H1 (cell line): Measurements from ENCODE around the gene ESYT1. TPM values are rescaled to one million over a fixed set of nuclear protein-coding genes. Genes with fewer than 3 reads are reported as not detected.

Experiments used
- ASH2L ChIP-seq: fragments of 200-600, 300-600 bp; sonication (generic); IDR thresholded peaks from one replicate; pipeline ENCODE4 v1.7.1; 2017; ENCODE audit warnings: low read length
- CHD7 ChIP-seq: fragments of 300-600 bp; sonication (generic); IDR thresholded peaks from 2 replicates; pipeline ENCODE4 v1.7.1; 2012; ENCODE audit warnings: low read length, moderate library complexity, mild to moderate bottlenecking, inconsistent platforms; ENCODE audit not compliant: insufficient replicate concordance
- E2F6 ChIP-seq: IDR thresholded peaks from 2 replicates; pipeline ENCODE4 v1.6.1; 2012; ENCODE audit warnings: inconsistent platforms
- GABPA ChIP-seq: IDR thresholded peaks from 2 replicates; pipeline ENCODE4 v1.6.1; 2011; ENCODE audit warnings: mild to moderate bottlenecking, low read length, moderate library complexity, borderline replicate concordance; ENCODE audit not compliant: insufficient read depth
- KDM1A ChIP-seq: fragments of 200-600, 300-600 bp; sonication (generic); IDR thresholded peaks from 2 replicates; pipeline ENCODE4 v1.7.1; 2016; ENCODE audit warnings: mild to moderate bottlenecking, low read length, borderline replicate concordance
- KDM5A ChIP-seq: fragments of 200-600 bp; IDR thresholded peaks from 2 replicates; pipeline ENCODE4 v1.7.1; 2012; ENCODE audit warnings: mild to moderate bottlenecking, low read length, inconsistent platforms, mixed read lengths
- RBBP5 ChIP-seq: IDR thresholded peaks from 2 replicates; pipeline ENCODE4 v1.7.1; 2012; ENCODE audit warnings: low read depth, mild to moderate bottlenecking, inconsistent platforms, low read length, moderate library complexity, borderline replicate concordance
- RXRA ChIP-seq: IDR thresholded peaks from 2 replicates; pipeline ENCODE4 v1.6.1; 2011; ENCODE audit warnings: low read depth, mild to moderate bottlenecking, low read length, moderate library complexity; ENCODE audit not compliant: insufficient read depth
- TCF12 ChIP-seq: IDR thresholded peaks from 2 replicates; pipeline ENCODE4 v1.6.1; 2011; ENCODE audit warnings: low read depth, mild to moderate bottlenecking, low read length
- polyA plus RNA-seq, 7 experiments: library from polyadenylated mRNA; depleted of rRNA in 3 of 7; stranded (reverse) in 5 of 7; unstranded in 2 of 7; fragments of >200 nt in 5 of 7; fragments of 200-250 nt in 2 of 7; gene quantifications; 1 replicate in 5 of 7; 2 replicates in 1 of 7; 4 replicates in 1 of 7; pipeline versions ENCODE4 v1.2.1 to v1.2.3, GENCODE V29; 2011 to 2013; ENCODE audit warnings: missing spikeins in 2 of 7, mixed read lengths in 2 of 7
- total RNA-seq: library from RNA; stranded (reverse); fragmentation: NEBNext Ultra II Directional; extraction: Animal tissue kit (Norgen Biotek cat#: 25700); gene quantifications from 2 replicates; pipeline ENCODE4 v1.2.1, GENCODE V29; 2021

ESYT1 gene
- total and polyA plus RNA-seq, 2 of the 8 experiments (the other 6 are each of a cell fraction or from before 2014, with no cell fraction given): 86.9 to 165 TPM

GRCh38 chr12:56078931-56079722 is 48.9 kb upstream of the ESYT1 start (continued):
- TF ChIP-seq KDM1A (0 out of 2 replicates have a peak, but pooled peaks have one; percentile 10), ASH2L (peak; percentile 41), KDM5A (no peak), RXRA (no peak), E2F6 (no peak), RBBP5 (peak; percentile 73; the same call in 1 of the 2 replicates), TCF12 (peak; percentile 76; the same call in 1 of the 2 replicates), CHD7 (no peak), GABPA (no peak)
